HG02642 (cell line): ENCODE measurements around the gene TAS2R42.

Experiments used
- ATAC-seq: cut with Tn5 transposase; IDR thresholded peaks from one replicate; pipeline ENCODE4 v1.9.1; 2021; ENCODE audit warnings: mild to moderate bottlenecking; ENCODE audit not compliant: unreplicated experiment, poor library complexity

The TAS2R42 gene

GRCh38 chr12:11150832-11151231, 35.9 kb downstream of the TAS2R42 start:
- ATAC-seq = no peak

- no peak for ATAC-seq
Observed at GRCh38 chr12:11147420-11147819, 39.3 kb downstream of the TAS2R42 start.

- no peak for ATAC-seq
Observed at GRCh38 chr12:11144297-11144696, 42.4 kb downstream of the TAS2R42 start.

GRCh38 chr12:11143352-11143751, 43.4 kb downstream of the TAS2R42 start:
- no peak for ATAC-seq

- peak; percentile 53 for ATAC-seq
Observed at GRCh38 chr12:11136075-11136474, 50.7 kb downstream of the TAS2R42 start.
